Measurements from ENCODE around the gene MICAL3.

The MICAL3 gene

DNA sequence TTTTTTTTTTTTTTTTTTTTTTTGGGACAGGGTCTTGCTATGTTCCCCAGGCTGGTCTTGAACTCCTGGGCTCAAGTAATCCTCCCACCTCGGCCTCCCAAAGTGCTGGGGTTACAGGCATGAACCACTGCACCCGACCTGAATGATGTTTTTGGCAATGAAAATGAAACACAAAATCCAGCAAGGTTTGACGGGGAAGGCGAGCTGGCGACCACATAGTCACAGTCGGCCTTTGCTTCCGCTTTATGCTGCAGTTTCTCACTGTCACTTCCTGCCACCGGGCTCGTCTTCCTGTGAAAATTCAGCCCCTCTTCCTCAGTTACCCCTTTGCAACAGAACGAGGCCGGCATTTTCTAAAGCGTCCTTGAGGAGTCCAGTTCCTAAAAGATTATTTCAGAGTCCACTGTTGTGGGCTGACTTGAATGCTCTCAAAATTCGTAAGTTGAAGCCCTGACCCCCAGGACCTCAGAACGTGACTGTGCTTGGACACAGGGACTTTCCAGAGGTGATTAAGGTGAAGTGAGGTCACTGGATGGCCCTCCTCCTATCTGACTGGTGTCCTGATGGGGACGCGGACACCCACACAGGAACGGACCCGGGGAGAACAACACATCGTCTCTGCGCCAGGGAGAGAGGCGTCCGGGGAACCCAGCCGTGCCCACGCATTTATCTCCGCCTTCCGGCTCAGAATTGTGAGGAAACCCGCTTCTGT is 247.2 kb downstream of the MICAL3 start:
- Histone ChIP-seq H3K4me1 (ENCODE audit: control insufficient read depth, insufficient read depth, low read length) (peaks cover 25% of the 10 kb centered on the region), H3K36me3 (ENCODE audit: control insufficient read depth in 2 of 2, insufficient read depth in 2 of 2, low read length in 2 of 2) (no peaks in the 10 kb centered on the region), H3K9ac (ENCODE audit: low read length in 2 of 2) (peak overlapping the region in 1 of 2 donors; percentile 33), H3K27ac (ENCODE audit: low read length) (no peak overlapping the region), H3K9me3 (ENCODE audit: control insufficient read depth in 2 of 2, low read length in 2 of 2) (no peaks in the 10 kb centered on the region), H3K4me3 (ENCODE audit: low read length in 2 of 2) (peak overlapping the region in 1 of 2 donors; percentile 29), H3K27me3 (ENCODE audit: control insufficient read depth in 1 of 2, insufficient read depth in 2 of 2, low read length in 2 of 2) (peaks cover 0 to 2% of the 10 kb centered on the region in 2 donors)

DNA sequence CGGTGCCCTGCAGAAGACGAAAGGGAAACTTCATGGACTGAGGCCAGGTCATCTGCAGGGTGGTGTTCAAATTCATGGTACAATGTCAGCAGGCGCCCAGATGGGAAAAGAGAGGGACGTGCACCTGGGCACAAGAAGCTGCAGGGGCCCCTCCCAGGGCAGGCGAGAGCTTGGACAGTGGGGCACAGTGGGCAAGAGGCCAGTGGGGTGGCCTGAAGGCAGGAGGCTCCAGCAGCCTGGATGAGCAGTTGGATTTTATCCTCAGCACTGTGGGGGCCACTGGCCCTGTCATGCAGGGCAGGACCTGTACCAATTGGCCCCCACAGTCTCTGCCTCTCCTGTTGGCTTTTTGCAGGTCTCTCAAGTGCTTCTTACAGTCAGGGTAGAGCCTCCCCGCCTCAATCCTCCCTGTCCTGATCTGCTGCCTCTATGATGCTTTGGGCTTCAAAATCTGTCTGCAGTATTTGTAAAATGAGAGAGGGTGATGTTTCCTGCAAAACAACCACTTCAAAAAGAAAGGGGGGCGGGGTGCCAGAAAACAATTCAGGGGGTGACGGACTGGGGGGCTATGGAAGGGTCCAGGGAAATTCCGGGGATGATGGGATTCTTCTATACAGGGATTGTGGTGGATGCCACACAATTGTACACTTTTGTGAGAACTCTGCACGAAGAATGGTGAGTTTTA is 248.4 kb downstream of the MICAL3 start:
- no peaks in the 10 kb centered on the region for H3K27me3 ChIP-seq (ENCODE audit: control insufficient read depth in 1 of 2, insufficient read depth in 2 of 2, low read length in 2 of 2)
- H3K4me3 ChIP-seq (ENCODE audit: low read length in 2 of 2), result no peak overlapping the region
- peaks cover 18% of the 10 kb centered on the region for H3K4me1 ChIP-seq (ENCODE audit: control insufficient read depth, insufficient read depth, low read length)
- H3K9me3 ChIP-seq (ENCODE audit: control insufficient read depth in 2 of 2, low read length in 2 of 2), result no peaks in the 10 kb centered on the region
- no peaks in the 10 kb centered on the region for H3K36me3 ChIP-seq (ENCODE audit: control insufficient read depth in 2 of 2, insufficient read depth in 2 of 2, low read length in 2 of 2)
- no peak overlapping the region for H3K9ac ChIP-seq (ENCODE audit: low read length in 2 of 2)
- no peak overlapping the region for H3K27ac ChIP-seq (ENCODE audit: low read length)

DNA sequence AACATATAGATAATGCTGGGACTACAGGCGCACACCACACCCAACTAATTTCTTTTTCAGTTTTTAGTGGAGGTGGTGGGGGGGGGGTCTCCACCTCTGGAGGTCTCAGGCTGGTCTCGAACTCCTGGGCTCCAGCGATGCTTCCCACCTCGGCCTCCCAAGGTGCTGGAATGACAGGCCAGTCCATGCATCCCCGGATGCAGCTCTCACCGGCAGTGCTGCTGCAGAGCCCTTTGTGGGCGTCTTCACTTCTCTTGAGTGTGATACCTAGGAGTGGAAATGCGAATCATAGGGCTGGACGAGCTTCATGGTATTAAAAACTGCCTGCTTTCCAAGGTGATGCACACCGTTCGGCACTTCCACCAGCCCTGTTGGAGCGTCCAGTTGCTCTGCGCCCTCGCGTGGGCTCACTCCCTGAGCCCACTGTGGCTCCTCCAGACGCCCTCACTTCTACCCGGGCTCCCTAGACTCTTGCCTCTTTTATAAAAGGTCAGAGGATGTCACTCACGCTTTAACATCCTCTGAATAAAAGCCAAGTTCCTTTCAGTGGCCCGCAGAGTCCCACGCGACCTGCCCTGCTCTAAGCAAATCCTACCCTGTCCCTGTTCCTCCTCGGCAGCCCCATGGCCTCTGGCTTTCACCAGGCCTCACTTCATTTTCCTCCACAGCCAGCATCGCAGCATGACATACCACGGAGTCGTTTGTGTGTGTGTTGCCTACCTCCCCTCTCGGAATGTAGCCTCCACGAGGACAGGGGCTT is 249.3 kb downstream of the MICAL3 start:
- H3K27me3 ChIP-seq (ENCODE audit: control insufficient read depth in 1 of 2, insufficient read depth in 2 of 2, low read length in 2 of 2), result no peaks in the 10 kb centered on the region
- H3K4me3 ChIP-seq (ENCODE audit: low read length in 2 of 2), result no peak overlapping the region
- H3K9ac ChIP-seq (ENCODE audit: low read length in 2 of 2), result no peak overlapping the region
- H3K9me3 ChIP-seq (ENCODE audit: control insufficient read depth in 2 of 2, low read length in 2 of 2), result no peaks in the 10 kb centered on the region
- no peaks in the 10 kb centered on the region for H3K36me3 ChIP-seq (ENCODE audit: control insufficient read depth in 2 of 2, insufficient read depth in 2 of 2, low read length in 2 of 2)
- no peak overlapping the region for H3K27ac ChIP-seq (ENCODE audit: low read length)
- peaks cover 15% of the 10 kb centered on the region for H3K4me1 ChIP-seq (ENCODE audit: control insufficient read depth, insufficient read depth, low read length)

DNA sequence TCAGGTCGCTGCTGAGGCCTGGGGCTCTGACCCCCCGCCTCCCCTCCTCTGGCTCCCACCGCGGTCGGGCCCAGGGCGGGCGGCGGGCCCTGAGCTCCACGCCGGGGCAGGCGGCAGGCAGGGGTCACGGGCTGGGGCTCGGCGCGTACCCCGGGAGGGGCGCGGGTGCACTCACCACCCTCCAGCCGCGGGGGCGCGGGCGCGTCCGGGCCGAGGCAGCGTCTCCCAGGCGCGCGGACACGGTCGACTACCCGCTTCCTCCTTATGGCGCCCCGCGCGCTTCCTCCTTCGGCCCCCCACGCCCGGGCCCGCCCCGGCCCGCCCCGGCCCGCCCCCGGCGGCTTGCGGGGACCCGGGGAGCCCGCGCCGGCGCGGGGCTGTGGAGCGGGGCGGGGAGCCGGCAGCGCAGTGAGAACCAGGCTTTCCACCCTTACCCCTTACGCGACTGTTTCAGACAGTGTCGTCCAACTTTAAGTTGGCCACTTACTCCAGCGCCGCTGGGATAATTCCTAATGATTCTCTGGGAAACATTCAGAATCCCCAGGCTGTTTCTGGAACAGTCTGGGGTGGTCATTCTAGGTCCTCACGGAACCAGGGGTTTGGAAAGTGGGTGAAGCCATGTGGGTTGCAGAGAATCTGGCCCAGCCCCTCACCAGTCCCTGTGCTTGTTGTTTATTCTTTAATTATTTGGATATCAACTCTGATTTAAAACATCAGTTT is 250.0 kb downstream of the MICAL3 start, which contains the start of gene BID:
Gene BID (minus strand): TSS at position 264 of the 720 bp plus-strand sequence. CDS start 24,353 bp downstream, outside the sequence.
- H3K36me3 ChIP-seq (ENCODE audit: control insufficient read depth in 2 of 2, insufficient read depth in 2 of 2, low read length in 2 of 2), result no peaks in the 10 kb centered on the region
- H3K27ac ChIP-seq (ENCODE audit: low read length), result no peak within 1 kb of the TSS
- H3K4me1 ChIP-seq (ENCODE audit: control insufficient read depth, insufficient read depth, low read length), result peaks cover 15% of the 10 kb centered on the region
- H3K9me3 ChIP-seq (ENCODE audit: control insufficient read depth in 2 of 2, low read length in 2 of 2), result no peaks in the 10 kb centered on the region
- peak within 1 kb of the TSS; percentile 21 to 48 for H3K9ac ChIP-seq (ENCODE audit: low read length in 2 of 2)
- H3K4me3 ChIP-seq (ENCODE audit: low read length in 2 of 2), result peak within 1 kb of the TSS; percentile 46 to 70
- H3K27me3 ChIP-seq (ENCODE audit: control insufficient read depth in 1 of 2, insufficient read depth in 2 of 2, low read length in 2 of 2), result no peaks in the 10 kb centered on the region

DNA sequence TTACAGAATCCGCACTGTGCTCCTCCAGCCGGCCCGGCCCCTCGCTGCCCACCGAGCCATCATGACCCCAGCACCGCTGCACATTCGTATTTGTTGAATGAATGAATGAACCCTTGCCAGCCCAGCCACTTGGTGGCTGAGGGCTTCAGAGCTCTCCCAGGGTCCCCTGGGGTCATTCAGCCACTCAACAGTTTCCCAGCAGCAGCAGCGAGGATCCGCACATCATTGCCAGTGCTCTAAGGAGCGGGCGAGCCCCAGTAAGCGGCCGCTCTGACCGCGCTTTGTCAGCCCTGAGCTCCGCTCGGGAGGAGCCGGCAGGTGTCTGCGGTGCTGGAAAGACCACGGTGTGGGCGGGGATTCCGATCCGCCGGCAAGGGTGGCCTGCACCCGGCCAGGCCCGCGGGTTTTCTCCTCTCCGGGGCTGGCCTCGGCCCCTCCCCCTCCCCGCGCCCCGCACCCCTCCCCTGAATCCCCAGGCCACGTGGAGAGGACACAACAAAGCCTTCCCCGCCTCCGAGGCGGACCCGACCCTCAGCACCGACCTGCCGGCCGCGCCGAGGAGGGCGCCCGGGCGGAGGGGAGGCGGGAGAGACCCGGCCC is 250.7 kb downstream of the MICAL3 start:
- no peak overlapping the region for H3K27ac ChIP-seq (ENCODE audit: low read length)
- no peaks in the 10 kb centered on the region for H3K36me3 ChIP-seq (ENCODE audit: control insufficient read depth in 2 of 2, insufficient read depth in 2 of 2, low read length in 2 of 2)
- H3K9ac ChIP-seq (ENCODE audit: low read length in 2 of 2), result peak overlapping the region; percentile 21 to 48
- H3K4me3 ChIP-seq (ENCODE audit: low read length in 2 of 2), result peak overlapping the region; percentile 41 to 70
- H3K9me3 ChIP-seq (ENCODE audit: control insufficient read depth in 2 of 2, low read length in 2 of 2), result no peaks in the 10 kb centered on the region
- H3K4me1 ChIP-seq (ENCODE audit: control insufficient read depth, insufficient read depth, low read length), result peaks cover 15% of the 10 kb centered on the region
- no peaks in the 10 kb centered on the region for H3K27me3 ChIP-seq (ENCODE audit: control insufficient read depth in 1 of 2, insufficient read depth in 2 of 2, low read length in 2 of 2)

DNA sequence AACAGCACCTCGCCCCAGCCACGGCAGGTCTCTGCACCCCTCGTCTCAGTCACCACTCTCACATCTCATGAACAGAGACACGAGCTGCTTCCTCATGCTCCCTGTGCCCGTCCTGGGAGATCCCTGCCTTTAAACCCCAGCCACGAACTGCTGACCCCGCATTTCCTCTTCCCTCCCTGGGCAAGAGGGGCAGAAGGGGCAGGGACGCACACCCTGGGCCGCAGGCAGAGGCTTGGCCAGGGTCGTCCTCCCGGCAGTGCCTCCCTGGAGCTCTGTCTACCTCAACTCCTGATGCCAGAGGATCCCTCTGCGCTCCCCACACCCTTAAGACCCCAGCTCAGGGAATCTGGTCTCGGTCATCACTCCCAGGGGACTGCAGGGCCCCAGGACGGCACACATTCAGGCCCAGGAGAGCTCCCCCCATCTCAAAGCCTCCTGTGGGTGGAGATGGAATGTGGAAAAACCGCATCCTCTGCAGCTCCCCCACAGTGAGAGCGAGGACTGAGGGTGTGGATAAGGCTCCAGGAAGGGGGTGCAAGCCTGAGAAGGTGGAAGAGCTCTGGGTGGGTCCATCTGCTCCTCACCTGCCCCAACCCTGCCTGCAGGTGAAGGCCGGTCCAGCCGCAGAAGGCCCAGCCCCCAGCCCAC is 251.3 kb downstream of the MICAL3 start:
- no peak overlapping the region for H3K27ac ChIP-seq (ENCODE audit: low read length)
- H3K36me3 ChIP-seq (ENCODE audit: control insufficient read depth in 2 of 2, insufficient read depth in 2 of 2, low read length in 2 of 2), result no peaks in the 10 kb centered on the region
- peak overlapping the region; percentile 41 to 70 for H3K4me3 ChIP-seq (ENCODE audit: low read length in 2 of 2)
- H3K9ac ChIP-seq (ENCODE audit: low read length in 2 of 2), result no peak overlapping the region
- H3K27me3 ChIP-seq (ENCODE audit: control insufficient read depth in 1 of 2, insufficient read depth in 2 of 2, low read length in 2 of 2), result no peaks in the 10 kb centered on the region
- peaks cover 15% of the 10 kb centered on the region for H3K4me1 ChIP-seq (ENCODE audit: control insufficient read depth, insufficient read depth, low read length)
- H3K9me3 ChIP-seq (ENCODE audit: control insufficient read depth in 2 of 2, low read length in 2 of 2), result no peaks in the 10 kb centered on the region

DNA sequence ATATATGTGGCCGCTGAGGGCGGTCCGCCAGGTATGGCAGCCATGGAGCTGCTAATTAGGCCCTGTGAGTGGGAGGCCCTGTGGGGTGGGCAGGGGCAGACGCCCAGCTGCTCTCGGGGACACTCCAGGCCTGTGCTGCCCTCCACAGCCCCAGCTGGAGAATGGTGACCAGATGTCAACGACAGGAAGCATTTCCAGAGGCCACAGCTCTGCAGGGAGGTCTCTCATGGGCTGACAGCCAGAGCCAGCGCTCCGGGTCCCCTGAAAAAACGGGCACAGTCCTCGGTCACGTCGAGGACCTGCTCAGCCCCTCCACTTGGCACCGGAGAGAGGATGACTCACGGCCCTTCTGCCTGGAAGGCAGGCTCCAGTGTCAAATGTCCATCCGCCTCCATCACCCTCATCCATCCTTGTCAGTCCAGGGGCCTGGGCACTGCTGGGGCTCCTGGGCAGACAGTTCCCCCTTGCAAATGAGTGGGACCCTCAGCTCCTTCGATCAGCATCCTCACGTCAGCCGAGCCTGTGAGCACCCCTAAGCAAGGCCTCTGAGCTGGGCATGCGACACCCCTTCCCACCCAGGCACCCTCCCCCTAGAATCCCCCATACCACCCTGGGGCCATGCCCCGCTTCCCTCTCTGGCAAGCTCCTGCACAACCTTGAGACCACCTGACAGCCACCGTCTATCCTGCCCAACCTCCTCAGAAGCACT is 252.0 kb downstream of the MICAL3 start:
- H3K27me3 ChIP-seq (ENCODE audit: control insufficient read depth in 1 of 2, insufficient read depth in 2 of 2, low read length in 2 of 2), result no peaks in the 10 kb centered on the region
- no peaks in the 10 kb centered on the region for H3K36me3 ChIP-seq (ENCODE audit: control insufficient read depth in 2 of 2, insufficient read depth in 2 of 2, low read length in 2 of 2)
- H3K4me1 ChIP-seq (ENCODE audit: control insufficient read depth, insufficient read depth, low read length), result peaks cover 15% of the 10 kb centered on the region
- no peaks in the 10 kb centered on the region for H3K9me3 ChIP-seq (ENCODE audit: control insufficient read depth in 2 of 2, low read length in 2 of 2)
- H3K9ac ChIP-seq (ENCODE audit: low read length in 2 of 2), result no peak overlapping the region
- H3K27ac ChIP-seq (ENCODE audit: low read length), result no peak overlapping the region
- H3K4me3 ChIP-seq (ENCODE audit: low read length in 2 of 2), result no peak overlapping the region

DNA sequence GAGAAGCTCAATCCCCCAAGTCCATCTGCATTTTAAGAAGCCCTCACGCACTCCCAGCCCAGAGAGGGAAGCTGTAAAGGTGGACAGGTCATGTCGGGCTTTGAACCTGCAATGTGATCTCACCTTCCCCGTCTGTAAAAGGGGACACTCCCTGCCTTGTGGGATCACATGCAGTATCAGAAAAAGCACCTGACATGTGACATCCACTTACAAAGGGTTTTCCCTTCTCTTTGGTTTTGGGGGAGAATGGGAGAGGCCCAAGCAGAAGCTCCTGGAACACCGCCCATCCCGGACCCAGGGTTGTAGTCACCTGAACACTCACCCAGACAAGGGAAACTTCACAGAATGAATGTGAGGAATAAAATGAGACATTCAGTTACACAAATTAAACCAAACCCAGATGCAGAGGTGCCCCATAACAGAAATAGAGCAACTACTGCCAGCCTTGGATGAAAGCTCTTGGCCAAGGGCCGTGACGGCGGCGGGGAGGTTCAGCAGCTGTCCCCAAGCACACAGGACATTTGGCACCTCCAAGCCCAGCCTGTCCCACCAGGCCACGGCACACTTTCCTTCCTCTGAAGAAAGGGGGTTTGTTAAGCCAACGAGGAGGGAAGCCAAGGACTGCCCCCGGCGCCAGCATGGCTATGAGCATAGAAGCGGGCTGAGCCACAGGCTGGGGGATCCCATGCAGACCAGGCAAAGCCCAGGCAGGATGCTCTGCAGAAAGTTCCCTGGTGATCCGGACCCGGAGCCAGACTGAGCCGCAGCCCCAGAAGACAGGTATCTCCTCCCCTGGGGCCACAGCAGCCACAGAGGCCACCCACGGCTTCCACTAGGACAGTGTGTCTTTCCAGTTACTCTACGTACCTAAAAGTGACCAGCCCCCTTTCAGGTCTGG is 253.9 kb downstream of the MICAL3 start:
- Histone ChIP-seq H3K4me3 (ENCODE audit: low read length in 2 of 2) (no peak overlapping the region), H3K9ac (ENCODE audit: low read length in 2 of 2) (no peak overlapping the region), H3K9me3 (ENCODE audit: control insufficient read depth in 2 of 2, low read length in 2 of 2) (no peaks in the 10 kb centered on the region), H3K27ac (ENCODE audit: low read length) (no peak overlapping the region), H3K4me1 (ENCODE audit: control insufficient read depth, insufficient read depth, low read length) (peaks cover 15% of the 10 kb centered on the region), H3K27me3 (ENCODE audit: control insufficient read depth in 1 of 2, insufficient read depth in 2 of 2, low read length in 2 of 2) (no peaks in the 10 kb centered on the region), H3K36me3 (ENCODE audit: control insufficient read depth in 2 of 2, insufficient read depth in 2 of 2, low read length in 2 of 2) (no peaks in the 10 kb centered on the region)

DNA sequence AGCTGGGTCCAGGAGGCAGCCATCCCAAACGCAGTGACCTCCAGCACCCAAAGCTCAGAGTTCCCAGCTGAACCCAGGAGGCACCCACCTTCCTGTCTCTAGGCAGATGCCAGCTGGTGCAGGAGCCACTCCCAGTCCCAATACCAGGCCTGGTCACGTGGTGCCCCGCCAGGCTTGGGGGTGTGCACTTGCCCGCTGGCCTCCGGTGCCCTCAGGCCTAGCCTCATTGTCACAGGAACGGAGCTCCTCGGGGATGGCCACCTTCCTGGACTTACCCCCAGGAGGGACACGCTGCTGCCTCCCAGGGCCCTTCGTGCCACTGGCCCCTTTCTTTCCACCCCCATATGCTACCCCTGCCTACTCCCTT is 254.7 kb downstream of the MICAL3 start:
- Histone ChIP-seq H3K4me1 (ENCODE audit: control insufficient read depth, insufficient read depth, low read length) (peaks cover 15% of the 10 kb centered on the region), H3K36me3 (ENCODE audit: control insufficient read depth in 2 of 2, insufficient read depth in 2 of 2, low read length in 2 of 2) (no peaks in the 10 kb centered on the region), H3K27ac (ENCODE audit: low read length) (no peak overlapping the region), H3K4me3 (ENCODE audit: low read length in 2 of 2) (no peak overlapping the region), H3K9ac (ENCODE audit: low read length in 2 of 2) (no peak overlapping the region), H3K9me3 (ENCODE audit: control insufficient read depth in 2 of 2, low read length in 2 of 2) (no peaks in the 10 kb centered on the region), H3K27me3 (ENCODE audit: control insufficient read depth in 1 of 2, insufficient read depth in 2 of 2, low read length in 2 of 2) (no peaks in the 10 kb centered on the region)
